GM18907 (cell line): ENCODE measurements around the gene PRSS21.

Experiments
- ATAC-seq: cut with Tn5 transposase; IDR thresholded peaks from one replicate; pipeline ENCODE4 v1.9.1; 2021; ENCODE audit warnings: mild to moderate bottlenecking, moderate library complexity; ENCODE audit not compliant: unreplicated experiment

Gene PRSS21

GRCh38 chr16:2859686-2860265 is 42.7 kb downstream of the PRSS21 start:
- no peak for ATAC-seq

- no peak for ATAC-seq
These were observed 44.0 kb downstream of the PRSS21 start for GRCh38 chr16:2860826-2861567.

DNA sequence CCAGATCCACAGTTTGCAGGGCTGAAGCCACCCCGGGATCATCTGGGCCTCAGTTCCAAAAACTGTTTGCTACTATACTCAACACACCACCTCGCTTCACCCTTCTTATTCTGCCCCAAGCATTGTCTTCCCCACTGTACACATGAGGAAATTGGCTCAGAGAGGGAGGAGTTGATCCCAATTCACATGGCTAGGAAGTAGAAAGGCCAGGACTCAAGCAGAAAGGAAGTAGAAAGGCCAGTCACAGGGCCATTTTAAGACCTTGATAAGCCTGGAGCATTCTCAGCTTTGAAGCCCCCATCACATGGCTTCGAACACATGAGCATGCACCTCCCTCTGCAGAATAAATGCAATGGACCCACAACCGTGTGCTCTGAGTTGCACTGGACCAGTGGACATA is 48.6 kb downstream of the PRSS21 start:
- no peak for ATAC-seq

DNA sequence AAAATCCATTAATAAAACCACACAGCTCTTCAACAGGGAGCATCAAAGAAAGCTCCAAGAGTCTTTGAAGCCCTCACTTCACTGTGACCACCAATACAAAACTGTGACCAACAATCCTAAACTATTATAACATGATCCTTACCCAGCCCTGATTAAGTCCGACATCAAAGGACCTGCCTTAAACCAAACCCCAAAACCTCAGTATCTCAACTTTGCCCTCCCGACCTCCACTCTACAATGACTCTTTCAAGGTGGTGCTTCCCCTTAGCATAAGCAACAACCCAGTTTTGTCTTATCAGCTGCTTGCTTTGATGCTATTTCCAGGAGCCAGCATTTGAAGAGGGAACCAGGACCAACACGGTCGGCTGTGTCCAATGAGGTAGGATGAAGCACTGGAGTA is 49.4 kb downstream of the PRSS21 start:
- ATAC-seq, result no peak

DNA sequence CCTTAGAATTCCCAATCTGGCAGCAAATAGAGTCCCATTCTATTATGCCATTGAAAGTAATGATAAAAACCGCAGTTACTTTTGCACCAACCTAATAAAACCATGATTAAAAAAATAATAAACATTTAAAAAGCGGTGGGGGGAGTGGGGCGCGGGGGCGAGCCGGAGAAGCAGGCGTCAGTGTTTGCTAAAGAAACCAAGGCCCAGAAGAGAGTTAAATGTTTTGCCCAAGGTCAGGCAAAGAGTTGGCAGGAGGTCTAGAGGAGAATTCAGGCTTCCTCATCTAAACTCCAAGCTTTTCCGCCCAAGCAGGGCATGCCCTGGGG is 50.6 kb downstream of the PRSS21 start:
- ATAC-seq, result no peak

- peak; percentile 88 for ATAC-seq
These were observed 51.2 kb downstream of the PRSS21 start for GRCh38 chr16:2867987-2868789.
